H7 (cell line): ENCODE measurements around the gene GRM8. TPM values are rescaled to one million over a fixed set of nuclear protein-coding genes. Genes with fewer than 3 reads are reported as not detected.

ENCODE experiments used
- DNase-seq: peaks from one replicate; pipeline ENCODE4 v3.0.0; 2012
- H3K27me3 ChIP-seq: 2 replicates; pipeline ENCODE4 v1.6.0; 2011; ENCODE audit warnings: mild to moderate bottlenecking, low read length; ENCODE audit not compliant: control insufficient read depth, insufficient read depth
- H3K36me3 ChIP-seq: replicated peaks from 2 replicates; pipeline ENCODE4 v1.5.1; 2011; ENCODE audit warnings: low read length; ENCODE audit not compliant: control insufficient read depth, insufficient read depth
- H3K4me3 ChIP-seq: 2 replicates; pipeline ENCODE4 v1.5.1; 2011; ENCODE audit warnings: low read depth, mild to moderate bottlenecking, control low read depth, low read length, moderate library complexity; ENCODE audit not compliant: insufficient read depth
- total RNA-seq: library from RNA; depleted of rRNA; stranded (reverse); fragments of >200 nt; shearing (Covaris generic); gene quantifications from 2 replicates; pipeline ENCODE4 v1.2.3, GENCODE V29; 2014

GRM8 gene
- total RNA-seq, 1 experiment from 2014 or later = 1.1 TPM

DNA sequence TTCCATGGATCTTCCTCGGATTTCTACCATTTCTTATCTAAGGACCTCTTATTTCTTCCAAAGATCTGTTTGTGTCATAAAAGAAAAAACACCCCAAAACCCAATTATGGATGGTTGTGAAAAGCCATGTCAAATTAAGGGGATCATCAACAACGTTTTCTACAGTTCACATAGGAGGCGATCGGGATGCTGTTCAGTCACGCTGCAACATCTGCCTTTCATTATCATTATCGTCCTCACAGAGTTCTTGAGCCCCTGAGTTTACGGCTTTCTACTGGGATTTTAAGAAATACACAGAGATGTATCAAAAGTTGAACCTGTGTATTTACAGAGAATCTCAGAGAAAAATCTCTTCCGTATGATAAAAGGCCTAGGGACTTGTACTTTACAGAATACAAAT is 101.4 kb downstream of the GRM8 start:
- no peak overlapping the region for H3K4me3 ChIP-seq
- no peaks in the 10 kb centered on the region for H3K27me3 ChIP-seq
- DNase-seq = no peak

DNA sequence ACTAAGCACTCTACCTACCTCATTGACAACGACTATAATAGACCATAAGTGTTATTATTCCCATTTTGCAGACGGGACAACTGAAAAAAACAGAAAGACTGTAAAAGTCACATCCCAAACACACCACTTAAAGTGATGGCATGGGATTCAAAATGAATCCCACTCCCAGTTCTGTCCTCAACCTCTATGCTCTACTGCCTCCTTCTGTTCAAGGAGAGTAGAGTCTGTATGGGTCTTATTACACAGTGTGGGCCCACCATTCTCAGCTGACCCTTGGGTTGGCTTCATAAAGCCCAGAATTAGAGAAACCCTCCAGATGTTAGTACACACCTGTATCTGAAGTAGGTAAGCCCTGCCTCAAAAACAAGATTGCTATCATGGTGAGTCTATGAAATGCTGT is 102.2 kb downstream of the GRM8 start:
- Histone ChIP-seq H3K4me3 (no peak overlapping the region), H3K36me3 (no peaks in the 10 kb centered on the region), H3K27me3 (no peaks in the 10 kb centered on the region)
- peak; percentile 8 for DNase-seq

More for the DNA sequence above, 101.4 kb downstream of the GRM8 start:
- no peaks in the 10 kb centered on the region for H3K36me3 ChIP-seq

DNA sequence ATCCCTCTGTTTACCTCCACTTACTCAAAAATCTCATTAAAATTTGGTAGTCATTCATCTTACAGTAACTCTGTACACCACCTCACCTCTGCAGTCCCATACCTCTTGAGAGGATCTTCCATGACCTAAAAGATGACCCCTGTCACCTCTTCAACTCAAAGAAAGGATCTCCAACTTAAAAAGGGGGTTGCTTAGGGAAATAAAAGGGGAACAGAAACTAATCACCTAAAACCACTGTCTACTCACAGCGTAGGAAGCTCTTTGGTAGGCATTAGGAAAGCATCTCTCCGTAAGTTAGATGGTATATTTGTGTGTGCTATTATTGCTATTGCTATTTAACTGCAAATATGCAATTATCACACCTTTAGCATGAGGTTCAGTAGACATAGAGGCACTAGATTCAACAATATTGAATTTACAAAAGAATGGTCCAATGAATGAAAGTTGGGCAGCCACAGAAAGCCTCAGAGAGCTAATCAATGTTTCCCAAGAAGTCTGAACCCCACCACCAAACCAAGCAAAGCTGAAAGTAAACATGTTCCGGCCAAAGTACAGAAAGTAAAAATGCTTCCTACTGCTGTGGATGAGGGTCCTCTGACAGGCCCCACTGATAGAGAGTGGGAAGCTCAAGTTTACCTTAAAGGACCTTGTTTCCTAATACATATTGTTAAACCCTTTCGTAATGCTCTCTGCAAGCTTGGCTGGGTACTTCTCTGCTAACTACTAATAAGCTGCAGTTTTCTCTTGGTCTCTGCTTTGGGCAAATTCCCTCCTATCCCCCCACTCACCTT is 105.8 kb downstream of the GRM8 start:
- no peak for DNase-seq
- no peak overlapping the region for H3K4me3 ChIP-seq
- no peaks in the 10 kb centered on the region for H3K27me3 ChIP-seq
- no peaks in the 10 kb centered on the region for H3K36me3 ChIP-seq

DNA sequence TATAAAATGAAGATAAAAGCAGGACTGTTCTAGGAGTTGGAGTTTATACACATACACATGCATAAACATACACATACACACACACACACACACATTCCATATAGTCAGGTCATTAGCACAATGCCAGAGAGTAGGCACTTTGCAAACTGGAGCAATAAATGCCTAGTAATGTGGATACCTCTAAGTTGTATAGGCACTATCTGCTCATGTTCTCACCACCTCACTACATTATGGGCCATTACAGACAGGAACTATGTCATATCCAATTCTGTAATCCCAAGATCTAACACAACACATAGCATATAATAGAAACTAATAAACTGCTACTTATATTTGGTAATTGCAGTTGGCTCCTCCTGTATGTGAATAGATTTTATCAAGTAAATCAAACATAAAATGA is 115.6 kb downstream of the GRM8 start:
- no peaks in the 10 kb centered on the region for H3K36me3 ChIP-seq
- DNase-seq = no peak
- no peaks in the 10 kb centered on the region for H3K27me3 ChIP-seq
- H3K4me3 ChIP-seq = no peak overlapping the region

GRCh38 chr7:127135871-127136485 is 116.8 kb downstream of the GRM8 start:
- no peak for DNase-seq
- Histone ChIP-seq H3K27me3 (no peaks in the 10 kb centered on the region), H3K4me3 (no peak overlapping the region), H3K36me3 (no peaks in the 10 kb centered on the region)

GRCh38 chr7:127123220-127123619 is 129.5 kb downstream of the GRM8 start:
- DNase-seq = no peak
- Histone ChIP-seq H3K27me3 (no peaks in the 10 kb centered on the region), H3K4me3 (no peak overlapping the region), H3K36me3 (no peaks in the 10 kb centered on the region)

GRCh38 chr7:127119517-127119916 is 133.2 kb downstream of the GRM8 start:
- Histone ChIP-seq H3K27me3 (no peaks in the 10 kb centered on the region), H3K36me3 (no peaks in the 10 kb centered on the region), H3K4me3 (no peak overlapping the region)
- no peak for DNase-seq

GRCh38 chr7:127114742-127115265 is 137.9 kb downstream of the GRM8 start:
- Histone ChIP-seq H3K36me3 (no peaks in the 10 kb centered on the region), H3K27me3 (no peaks in the 10 kb centered on the region), H3K4me3 (no peak overlapping the region)
- DNase-seq = no peak

GRCh38 chr7:127107601-127108007 is 145.1 kb downstream of the GRM8 start:
- Histone ChIP-seq H3K4me3 (no peak overlapping the region), H3K36me3 (no peaks in the 10 kb centered on the region), H3K27me3 (no peaks in the 10 kb centered on the region)
- DNase-seq = peak; percentile 39

GRCh38 chr7:127093340-127093739 is 159.4 kb downstream of the GRM8 start:
- Histone ChIP-seq H3K4me3 (no peak overlapping the region), H3K36me3 (no peaks in the 10 kb centered on the region), H3K27me3 (no peaks in the 10 kb centered on the region)
- no peak for DNase-seq

- H3K4me3 ChIP-seq = no peak overlapping the region
- no peak for DNase-seq
- no peaks in the 10 kb centered on the region for H3K36me3 ChIP-seq
- H3K27me3 ChIP-seq = no peaks in the 10 kb centered on the region
Observed at GRCh38 chr7:127091620-127092019, 161.1 kb downstream of the GRM8 start.

DNA sequence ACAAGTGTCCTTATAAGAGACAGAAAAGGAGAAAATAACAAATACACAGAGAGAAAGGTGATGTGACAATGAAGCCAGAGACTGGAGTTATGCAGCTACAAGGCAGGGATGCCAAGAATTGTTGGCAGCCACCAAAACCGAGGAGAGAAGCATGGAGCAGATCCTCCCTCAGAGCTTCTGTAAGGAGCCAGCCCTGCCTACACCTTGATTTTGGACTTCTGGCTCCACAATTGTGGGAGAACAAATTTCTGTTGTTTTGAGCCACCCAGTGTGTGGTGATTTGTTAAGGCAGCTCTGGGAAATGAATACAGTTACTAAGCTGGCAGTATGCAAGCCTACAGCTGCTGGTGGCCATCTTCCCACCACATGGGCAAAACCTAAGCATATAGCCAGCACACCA is 163.6 kb downstream of the GRM8 start:
- H3K27me3 ChIP-seq = no peaks in the 10 kb centered on the region
- H3K36me3 ChIP-seq = no peaks in the 10 kb centered on the region
- DNase-seq = no peak
- H3K4me3 ChIP-seq = no peak overlapping the region

- H3K27me3 ChIP-seq = no peaks in the 10 kb centered on the region
- no peaks in the 10 kb centered on the region for H3K36me3 ChIP-seq
- H3K4me3 ChIP-seq = no peak overlapping the region
- no peak for DNase-seq
Observed at GRCh38 chr7:127081539-127081938, 171.2 kb downstream of the GRM8 start.

- Histone ChIP-seq H3K4me3 (no peak overlapping the region), H3K36me3 (no peaks in the 10 kb centered on the region), H3K27me3 (no peaks in the 10 kb centered on the region)
- DNase-seq = no peak
Observed at GRCh38 chr7:127080576-127080975, 172.2 kb downstream of the GRM8 start.

DNA sequence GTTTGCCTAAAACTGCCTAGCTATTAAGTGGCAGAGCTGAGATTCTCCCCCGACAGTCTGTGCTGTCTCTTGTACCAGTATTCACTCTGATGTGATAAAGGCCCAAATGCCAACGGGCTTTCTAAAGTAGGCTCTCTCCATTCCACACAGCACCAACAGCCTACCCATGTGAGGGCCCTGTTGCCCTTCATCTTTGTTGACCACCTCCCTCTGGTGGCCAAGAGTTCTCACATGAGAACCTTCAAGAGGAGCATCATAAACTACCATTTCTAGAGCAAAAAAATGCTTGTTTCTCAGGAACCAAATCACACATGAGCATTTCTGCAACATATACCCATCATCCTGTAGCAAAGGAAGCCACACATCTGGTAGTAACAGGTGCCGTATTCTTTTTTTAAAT is 185.8 kb downstream of the GRM8 start:
- H3K4me3 ChIP-seq = no peak overlapping the region
- peak; percentile 15 for DNase-seq
- H3K36me3 ChIP-seq = no peaks in the 10 kb centered on the region
- no peaks in the 10 kb centered on the region for H3K27me3 ChIP-seq
